Thymus (tissue), 11 donors: Measurements from ENCODE around the gene PHF20. TPM values are rescaled to one million over a fixed set of nuclear protein-coding genes. Genes with fewer than 3 reads are reported as not detected.

Experiments used
- DNase-seq, 9 donors: peaks; one replicate each; pipeline ENCODE4 v3.0.0-alpha.2; 2013; ENCODE audit warnings: low spot score in 9 of 9, low read depth in 6 of 9, missing footprints in 1 of 9
- H3K27ac ChIP-seq, 2 donors: one replicate each; pipeline ENCODE4 v1.5.1; 2013; ENCODE audit warnings: control low read depth in 1 of 2, low read depth in 1 of 2, low read length in 1 of 2, mild to moderate bottlenecking in 1 of 2, moderate library complexity in 1 of 2
- H3K27me3 ChIP-seq, 2 donors: one replicate each; pipeline ENCODE4 v1.5.1; 2013; ENCODE audit warnings: low read length in 1 of 2; ENCODE audit not compliant: control insufficient read depth in 2 of 2, insufficient read depth in 1 of 2
- H3K36me3 ChIP-seq, 2 donors: one replicate each; pipeline ENCODE4 v1.5.1; 2013; ENCODE audit warnings: low read length in 1 of 2, mild to moderate bottlenecking in 1 of 2, moderate library complexity in 1 of 2; ENCODE audit not compliant: control insufficient read depth in 2 of 2, insufficient read depth in 2 of 2
- H3K4me1 ChIP-seq, 2 donors: one replicate each; pipeline ENCODE4 v1.5.1; 2013; ENCODE audit warnings: low read length in 2 of 2; ENCODE audit not compliant: control insufficient read depth in 2 of 2, insufficient read depth in 2 of 2
- H3K4me3 ChIP-seq, 2 donors: one replicate each; pipeline ENCODE4 v1.5.1; 2013; ENCODE audit warnings: low read length in 2 of 2, control low read depth in 1 of 2, mild to moderate bottlenecking in 1 of 2
- H3K9me3 ChIP-seq, 2 donors: one replicate each; pipeline ENCODE4 v1.5.1; 2013; ENCODE audit warnings: low read length in 1 of 2, mild to moderate bottlenecking in 1 of 2; ENCODE audit not compliant: control insufficient read depth in 2 of 2, insufficient read depth in 1 of 2
- WGBS: extraction: QIAGEN DNeasy Blood & Tissue Kit; methylation state at CpG from one replicate; pipeline ENCODE4 v1.1.7; 2013; 5-methylcytosine and 5-hydroxymethylcytosine counted together
- polyA plus RNA-seq: library from polyadenylated mRNA; stranded (reverse); fragments of 200-250 nt; gene quantifications from one replicate; pipeline ENCODE4 v1.2.3, GENCODE V29; 2013
- total RNA-seq: library from RNA; stranded (reverse); fragments of 120-200 nt; gene quantifications from one replicate; pipeline ENCODE4 v1.2.4, GENCODE V29; 2013
- donor health status: healthy.

The PHF20 gene
- total and polyA plus RNA-seq, 2 donors, result 35.6 to 39.7 TPM

DNA sequence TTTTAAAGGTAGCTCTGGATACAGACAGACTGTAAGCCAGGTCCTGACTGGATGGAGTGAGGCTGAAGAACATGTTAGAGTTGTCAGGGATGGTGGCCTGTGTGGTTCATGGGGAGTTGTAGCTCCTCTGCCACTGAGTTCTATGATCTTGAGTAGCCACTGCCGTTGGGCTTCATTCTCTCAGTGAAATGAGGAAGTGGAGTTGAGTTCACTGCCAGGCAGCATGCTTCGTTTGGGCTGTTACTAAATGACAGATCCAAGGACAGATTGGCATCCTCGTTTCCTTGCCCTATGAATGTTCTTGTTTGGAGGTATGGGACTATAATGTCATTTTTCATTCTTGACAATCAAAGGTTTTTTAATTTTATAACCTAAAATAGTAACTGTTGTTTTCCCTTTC is 145.3 kb downstream of the PHF20 start:
- no peak overlapping the region for H3K27ac ChIP-seq
- no peaks in the 10 kb centered on the region for H3K4me1 ChIP-seq
- WGBS, result 71% methylated on average over 3 of the region's 3 CpGs
- no peaks in the 10 kb centered on the region for H3K9me3 ChIP-seq
- no peak overlapping the region for H3K4me3 ChIP-seq
- peaks cover 40 to 61% of the 10 kb centered on the region in 2 donors for H3K36me3 ChIP-seq
- no peaks in the 10 kb centered on the region for H3K27me3 ChIP-seq
- DNase-seq, result no peak

DNA sequence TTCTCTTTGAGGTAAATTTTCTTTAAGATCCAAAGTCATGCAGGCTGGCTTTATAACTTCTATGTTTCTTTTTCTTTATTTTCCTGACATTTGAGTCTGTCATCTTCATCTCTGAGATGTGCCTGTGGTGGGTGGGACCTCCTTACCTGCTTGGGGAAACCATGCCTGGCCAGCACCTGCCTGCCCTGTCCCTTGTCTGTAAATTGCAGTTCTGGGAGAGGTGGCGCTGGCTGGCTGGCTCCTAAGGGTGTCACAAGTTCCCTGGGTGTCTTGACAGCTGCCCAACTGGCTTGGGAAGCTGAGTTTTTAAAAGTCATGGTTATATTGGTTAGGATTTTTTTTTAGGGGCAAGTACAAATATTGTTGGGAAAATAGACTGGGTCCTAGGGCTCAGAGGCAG is 146.2 kb downstream of the PHF20 start:
- peaks cover 38 to 56% of the 10 kb centered on the region in 2 donors for H3K36me3 ChIP-seq
- no peaks in the 10 kb centered on the region for H3K27me3 ChIP-seq
- no peak for DNase-seq
- H3K4me1 ChIP-seq, result no peaks in the 10 kb centered on the region
- H3K27ac ChIP-seq, result no peak overlapping the region
- WGBS, result 97% methylated on average over 1 of the region's 1 CpG
- no peaks in the 10 kb centered on the region for H3K9me3 ChIP-seq
- H3K4me3 ChIP-seq, result no peak overlapping the region

DNA sequence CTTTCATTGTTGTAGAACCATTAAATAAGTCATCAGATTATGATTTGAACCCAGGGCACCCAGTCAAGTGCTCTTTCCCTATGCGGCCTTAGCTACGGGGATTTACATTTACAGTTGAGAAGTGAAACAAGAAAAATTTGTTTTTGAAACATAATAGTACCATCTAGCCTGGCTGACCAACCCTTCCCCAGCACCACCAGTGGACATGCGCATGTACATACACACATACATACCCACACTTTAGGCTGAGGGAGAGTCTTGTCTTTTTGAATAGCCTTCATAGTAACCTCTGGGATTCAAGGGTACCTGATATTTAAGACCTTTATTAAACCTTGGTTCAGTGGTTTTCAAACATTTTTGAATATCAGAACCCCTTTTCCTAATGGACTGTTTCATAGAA is 148.7 kb downstream of the PHF20 start:
- over 99% methylated on average over 3 of the region's 3 CpGs for WGBS
- no peak for DNase-seq
- H3K36me3 ChIP-seq, result peaks cover 21 to 49% of the 10 kb centered on the region in 2 donors

DNA sequence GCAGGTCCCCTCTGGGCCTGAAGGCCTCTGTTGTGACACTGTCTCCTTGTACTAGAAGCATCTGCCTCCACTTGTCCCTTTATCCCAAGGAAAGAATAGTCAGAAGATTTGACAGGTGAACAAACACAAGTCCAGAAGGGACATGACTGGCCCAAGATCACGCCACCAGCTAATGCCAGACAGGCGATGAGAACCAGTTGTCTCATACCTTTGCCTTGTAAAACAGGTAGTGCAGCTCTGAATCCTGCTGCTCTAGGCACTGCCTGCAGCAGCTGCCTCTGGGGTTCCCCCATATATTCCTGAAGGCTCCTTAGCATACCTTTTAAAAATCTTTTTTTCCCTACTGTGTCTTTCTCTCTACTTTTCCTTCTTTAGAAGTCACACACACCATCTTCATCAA is 157.5 kb downstream of the PHF20 start:
- Histone ChIP-seq H3K27me3 (no peaks in the 10 kb centered on the region), H3K9me3 (no peaks in the 10 kb centered on the region), H3K4me1 (no peaks in the 10 kb centered on the region), H3K27ac (no peak overlapping the region), H3K4me3 (no peak overlapping the region), H3K36me3 (peaks cover 56 to 58% of the 10 kb centered on the region in 2 donors)
- 97% methylated on average over 2 of the region's 2 CpGs for WGBS
- no peak for DNase-seq

More for the DNA sequence above, 148.7 kb downstream of the PHF20 start:
- Histone ChIP-seq H3K27ac (no peak overlapping the region), H3K9me3 (no peaks in the 10 kb centered on the region), H3K27me3 (no peaks in the 10 kb centered on the region), H3K4me1 (no peaks in the 10 kb centered on the region), H3K4me3 (no peak overlapping the region)

DNA sequence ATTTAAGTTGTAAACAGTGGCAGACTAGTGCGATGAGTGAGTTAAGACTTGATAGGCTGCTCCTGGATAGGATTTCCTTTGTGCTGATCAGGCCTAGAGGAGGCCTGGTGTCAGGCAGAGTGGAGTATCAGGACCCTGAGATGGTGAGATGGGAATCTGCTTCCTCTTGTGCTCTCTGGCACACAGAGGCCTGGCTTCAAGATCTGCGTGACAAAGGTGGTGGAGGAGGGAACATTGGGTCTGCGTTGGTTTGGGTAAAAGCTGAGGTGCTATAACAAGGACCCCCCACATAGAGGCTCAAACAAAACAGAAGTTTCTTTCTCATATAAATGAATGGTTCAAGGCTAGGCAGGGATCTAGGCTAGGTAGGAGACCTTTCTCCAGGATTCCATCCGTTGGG is 162.2 kb downstream of the PHF20 start:
- no peak overlapping the region for H3K27ac ChIP-seq
- WGBS, result over 99% methylated on average over 4 of the region's 4 CpGs
- no peaks in the 10 kb centered on the region for H3K4me1 ChIP-seq
- H3K9me3 ChIP-seq, result peaks cover 0 to 1% of the 10 kb centered on the region in 2 donors
- H3K36me3 ChIP-seq, result peaks cover 53 to 60% of the 10 kb centered on the region in 2 donors
- H3K4me3 ChIP-seq, result no peak overlapping the region
- H3K27me3 ChIP-seq, result no peaks in the 10 kb centered on the region
- no peak for DNase-seq

DNA sequence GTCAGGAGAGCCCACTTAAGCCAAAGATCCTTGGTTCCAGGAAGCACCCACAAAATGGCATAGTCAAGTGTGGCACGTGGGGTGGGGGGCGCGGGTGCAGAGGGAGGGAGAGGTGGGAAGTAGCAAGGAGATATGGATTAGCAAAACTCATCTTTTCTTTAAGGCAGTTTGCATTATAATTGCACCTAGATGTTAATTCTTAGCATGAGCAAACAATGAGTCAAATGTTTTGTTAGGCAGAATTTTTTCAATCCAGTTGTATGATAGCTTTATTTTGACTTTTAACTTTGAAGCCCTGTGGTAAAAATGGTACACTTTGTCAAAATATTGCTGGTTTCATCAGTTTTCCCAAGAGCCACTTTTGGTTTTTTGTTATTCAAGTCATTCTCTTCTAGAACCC is 167.4 kb downstream of the PHF20 start:
- Histone ChIP-seq H3K27me3 (no peaks in the 10 kb centered on the region), H3K4me3 (no peak overlapping the region), H3K4me1 (no peaks in the 10 kb centered on the region), H3K9me3 (peaks cover 0 to 1% of the 10 kb centered on the region in 2 donors), H3K27ac (no peak overlapping the region), H3K36me3 (peaks cover 60 to 62% of the 10 kb centered on the region in 2 donors)
- DNase-seq, result no peak
- WGBS, result 98% methylated on average over 3 of the region's 3 CpGs

DNA sequence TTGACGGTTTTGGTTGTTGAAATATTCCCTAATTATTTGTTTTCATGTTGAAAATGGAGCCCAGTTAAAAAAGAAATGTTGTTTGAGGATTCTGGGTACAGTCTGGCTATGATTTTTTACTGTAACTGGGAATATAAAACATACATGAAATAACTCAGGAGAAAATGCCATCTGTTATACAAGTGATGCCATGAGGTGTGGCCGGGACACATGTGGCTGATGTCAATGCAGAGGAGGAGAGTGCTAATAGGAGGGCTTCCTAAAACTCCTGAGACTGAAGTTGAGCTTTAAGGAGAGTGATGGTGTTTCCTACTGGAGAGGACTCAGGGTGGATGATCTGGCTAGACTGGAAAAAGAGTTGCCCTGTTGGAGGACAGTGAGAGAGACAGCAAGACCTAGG is 169.8 kb downstream of the PHF20 start:
- H3K36me3 ChIP-seq, result peaks cover 54 to 59% of the 10 kb centered on the region in 2 donors
- no peaks in the 10 kb centered on the region for H3K4me1 ChIP-seq
- H3K27ac ChIP-seq, result no peak overlapping the region
- 97% methylated on average over 2 of the region's 2 CpGs for WGBS
- DNase-seq, result no peak
- no peak overlapping the region for H3K4me3 ChIP-seq
- peaks cover 0 to 1% of the 10 kb centered on the region in 2 donors for H3K9me3 ChIP-seq
- H3K27me3 ChIP-seq, result no peaks in the 10 kb centered on the region

DNA sequence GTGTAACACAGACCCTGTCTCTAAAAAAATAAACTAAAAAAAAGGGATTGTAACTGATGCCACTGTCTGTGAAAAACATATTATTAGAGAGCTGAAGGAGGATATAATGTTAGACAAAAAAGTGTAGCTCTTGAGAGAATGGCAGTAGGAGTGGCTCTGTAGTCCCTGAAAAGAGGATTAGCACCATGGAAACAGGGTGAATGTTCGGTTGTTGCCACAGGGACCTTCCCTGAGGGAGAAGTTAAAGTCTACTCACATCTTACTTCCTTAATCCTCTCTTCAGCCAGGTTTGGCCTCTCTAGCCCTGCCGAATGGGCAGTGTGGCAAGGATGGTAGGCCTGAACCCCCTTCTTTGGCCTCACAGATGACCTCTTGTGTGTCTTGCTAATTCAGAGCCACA is 170.4 kb downstream of the PHF20 start:
- Histone ChIP-seq H3K27ac (no peak overlapping the region), H3K4me3 (no peak overlapping the region), H3K9me3 (peaks cover 0 to 1% of the 10 kb centered on the region in 2 donors), H3K4me1 (no peaks in the 10 kb centered on the region), H3K36me3 (peaks cover 55 to 64% of the 10 kb centered on the region in 2 donors), H3K27me3 (no peaks in the 10 kb centered on the region)
- WGBS, result 96% methylated on average over 2 of the region's 2 CpGs
- no peak for DNase-seq

DNA sequence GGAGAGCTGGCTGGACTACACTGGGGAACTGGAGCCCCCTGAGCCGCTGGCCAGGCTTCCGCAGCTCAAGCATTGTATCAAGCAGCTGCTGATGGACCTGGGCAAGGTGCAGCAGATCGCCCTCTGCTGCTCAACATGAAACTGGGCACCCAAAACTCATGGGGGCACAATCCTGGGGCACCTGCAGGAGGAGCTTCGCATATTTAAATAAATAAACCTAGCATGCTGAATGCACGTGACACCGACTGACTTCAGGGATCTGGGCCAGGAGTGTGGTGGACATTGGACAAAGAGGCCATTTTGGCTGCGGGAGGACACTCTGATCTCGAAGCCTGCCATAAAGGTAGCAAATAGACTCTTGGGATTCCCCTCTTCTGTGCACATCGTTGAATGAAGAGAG is 175.7 kb downstream of the PHF20 start:
- Histone ChIP-seq H3K36me3 (peaks cover 23 to 44% of the 10 kb centered on the region in 2 donors), H3K27me3 (no peaks in the 10 kb centered on the region), H3K9me3 (no peaks in the 10 kb centered on the region), H3K4me1 (peaks cover 3 to 7% of the 10 kb centered on the region in 2 donors), H3K4me3 (no peak overlapping the region), H3K27ac (no peak overlapping the region)
- DNase-seq, result peak in 3 of 9 donors; percentile 31 to 54 (median 42)
- WGBS, result 93% methylated on average over 9 of the region's 9 CpGs

DNA sequence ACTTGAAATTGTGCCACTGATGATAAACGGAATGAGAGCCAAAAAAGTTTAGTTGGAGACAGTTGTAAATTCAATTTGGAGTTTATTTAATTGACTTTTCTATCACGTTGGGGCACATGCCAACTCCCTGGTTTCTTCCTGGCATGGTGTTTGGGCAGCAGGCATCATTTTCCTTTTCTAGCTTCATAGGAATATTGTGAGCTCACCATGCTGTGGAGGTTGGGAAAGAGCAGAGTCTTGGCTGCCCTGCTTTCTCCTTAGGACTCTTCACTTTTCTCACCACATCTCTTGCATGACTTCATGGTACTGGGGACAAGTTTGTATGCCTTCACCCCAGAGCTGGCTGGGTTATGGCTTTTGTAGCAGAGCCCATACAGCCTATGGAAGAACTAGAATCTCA is 176.1 kb downstream of the PHF20 start:
- peaks cover 7 to 11% of the 10 kb centered on the region in 2 donors for H3K4me1 ChIP-seq
- no peaks in the 10 kb centered on the region for H3K27me3 ChIP-seq
- peaks cover 22 to 43% of the 10 kb centered on the region in 2 donors for H3K36me3 ChIP-seq
- H3K27ac ChIP-seq, result no peak overlapping the region
- no peak overlapping the region for H3K4me3 ChIP-seq
- no peaks in the 10 kb centered on the region for H3K9me3 ChIP-seq
- no peak for DNase-seq
- 99% methylated on average over 2 of the region's 2 CpGs for WGBS
